Heart left ventricle (tissue), 13 donors: ENCODE data around the gene ANAPC1.
"Not testable (repeated sequence)": the region's sequence is repeated elsewhere in the genome, so short reads cannot be mapped to it uniquely, and the experiment has no call there.

ENCODE experiments used
- CTCF ChIP-seq, 12 donors: fragments of 200-600 bp; sonication (generic) in 4 of 12; IDR thresholded peaks; one replicate each; pipeline versions ENCODE4 v1.5.0 to v1.8.0; 2018 to 2022; ENCODE audit warnings: antibody characterized with exemption in 12 of 12, mild to moderate bottlenecking in 5 of 12
- POLR2A ChIP-seq, 2 donors: fragments of 450-650 bp; IDR thresholded peaks; one replicate each; pipeline ENCODE4 v1.6.1; 2017; ENCODE audit warnings: antibody characterized with exemption in 2 of 2, mild to moderate bottlenecking in 2 of 2, moderate library complexity in 2 of 2
- donor health status: ischemic (EF 13 %, LVEDD 7.1; RV severe dilation, severe dysfunction).
- donor health status: DM: no; HTN: yes; CAD: no.
- donor health status: DM: no; HTN: no; CAD: no.
- donor health status: ischemic (EF 25% LVEDD 6.9; RV normal size, moderate dysfunction).
- donor health status: ischemic (EF 25% LVEDD 5.7; RV mildly dilated, moderate dysfunction).
- donor health status: ischemic (EF 35%, LVEDD 5.7; RV mildly dilated, moderate dysfunction).
- donor health status: nonischemic (EF 11% LVEDD 7.7; RV severe dilation, severe dysfunction).
- donor health status: DM: yes; HTN: yes; CAD: no.
- donor health status: PGD.
- donor health status: ischemic (EF 29% LVEDD 5.4; RV normal size, mild dysfunction).
- donor health status: nonischemic (EF 23%, LVEDD 6.1; RV moderate dilation, normal function).

DNA sequence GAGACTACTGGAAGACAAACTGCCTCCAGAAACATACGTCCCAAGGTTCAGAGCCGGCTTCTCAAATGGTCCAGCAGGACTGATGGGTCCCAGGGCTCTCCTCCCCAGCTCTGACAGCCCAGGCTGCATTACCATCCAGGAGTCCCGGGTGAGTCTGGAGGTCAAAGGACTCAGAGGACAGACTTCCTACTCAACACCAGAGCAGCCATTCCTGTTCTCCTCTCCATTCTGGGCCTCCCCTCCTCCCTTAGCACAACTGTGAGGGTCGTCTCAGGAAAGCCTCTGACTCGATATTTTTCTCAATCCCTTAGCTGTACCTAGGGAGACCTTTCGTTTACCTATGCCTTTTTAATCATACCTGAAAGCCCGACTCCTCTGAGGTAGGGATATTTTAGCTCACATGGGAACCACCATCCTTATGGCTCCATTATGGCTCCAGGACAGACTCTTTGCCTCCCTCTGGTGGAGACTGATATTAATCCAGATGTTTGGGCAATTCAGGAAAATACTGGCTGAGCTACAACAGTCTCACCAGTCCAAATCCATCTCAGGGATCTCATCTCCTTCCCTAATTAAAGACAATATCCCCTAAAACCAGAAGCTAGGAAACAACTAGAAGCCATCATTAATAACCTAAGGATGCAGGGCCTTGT lies 70.9 kb downstream of the ANAPC1 start:
- TF ChIP-seq CTCF (IDR thresholded peaks at IDR 0.05): peak in 4 of 12 donors; percentile 7 to 27 (median 17)
- not testable (repeated sequence) for TF ChIP-seq POLR2A (IDR thresholded peaks at IDR 0.05)
